GM23338 (cell line): ENCODE results near the gene FBXW11.

Experiments used
- CREB1 ChIP-seq: fragments of 250-450 bp; sonication (Bioruptor Pico); IDR thresholded peaks from 2 replicates; pipeline ENCODE4 v1.5.0; 2020; ENCODE audit warnings: low read depth, mild to moderate bottlenecking, moderate library complexity
- CTCF ChIP-seq, 2 experiments: fragments of 200-600 bp in 1 of 2; sonication (generic) in 1 of 2; conservative IDR thresholded peaks; 2 replicates each; pipeline versions ENCODE4 v1.5.1 to v1.6.1; 2016 to 2017; ENCODE audit warnings: antibody characterized with exemption in 2 of 2, low read depth in 2 of 2, mild to moderate bottlenecking in 2 of 2, moderate library complexity in 1 of 2
- ETS1 ChIP-seq: IDR thresholded peaks from 2 replicates; pipeline ENCODE4 v1.6.1; 2016; ENCODE audit warnings: antibody characterized with exemption
- EZH2 ChIP-seq: fragments of 200-600 bp; sonication (generic); IDR thresholded peaks from one replicate; pipeline ENCODE4 v1.8.0; 2017; ENCODE audit warnings: antibody characterized with exemption, mild to moderate bottlenecking, low read depth; ENCODE audit not compliant: unreplicated experiment
- EZH2phosphoT487 ChIP-seq: fragments of 200-600 bp; sonication (generic); IDR thresholded peaks from one replicate; pipeline ENCODE4 v1.8.1; 2018; ENCODE audit warnings: antibody characterized with exemption; ENCODE audit not compliant: unreplicated experiment
- POLR2AphosphoS5 ChIP-seq: IDR thresholded peaks from 2 replicates; pipeline ENCODE4 v1.6.1; 2016; ENCODE audit warnings: antibody characterized with exemption, low read depth
- REST ChIP-seq: IDR thresholded peaks from one replicate; pipeline ENCODE4 v1.6.1; 2018; ENCODE audit warnings: antibody characterized with exemption; ENCODE audit not compliant: unreplicated experiment
- STAT1 ChIP-seq: IDR thresholded peaks from one replicate; pipeline ENCODE4 v1.6.1; 2016; ENCODE audit warnings: antibody characterized with exemption; ENCODE audit not compliant: unreplicated experiment
- ZNF114 ChIP-seq: fragments of 250-450 bp; sonication (Bioruptor Pico); IDR thresholded peaks from 2 replicates; pipeline ENCODE4 v1.5.0; 2020; ENCODE audit warnings: mild to moderate bottlenecking, moderate library complexity
- ZNF331 ChIP-seq: fragments of 250-450 bp; sonication (Bioruptor Pico); IDR thresholded peaks from 2 replicates; pipeline ENCODE4 v1.5.0; 2020; ENCODE audit warnings: low read depth, mild to moderate bottlenecking, moderate library complexity

- TF ChIP-seq CTCF (conservative IDR thresholded peaks at IDR 0.05; ENCODE audit: low read depth in 2 of 2) = no peak
- no peak for TF ChIP-seq EZH2
- no peak for TF ChIP-seq STAT1
- no peak for TF ChIP-seq ZNF114 (CRISPR knock-in tag)
- TF ChIP-seq EZH2phosphoT487 = no peak
- no peak for TF ChIP-seq CREB1
- TF ChIP-seq ETS1 = no peak
- no peak for TF ChIP-seq ZNF331 (CRISPR knock-in tag)
- TF ChIP-seq POLR2AphosphoS5 = no peak
- no peak for TF ChIP-seq REST
Measured at GRCh38 chr5:172050080-172050479, 43.6 kb upstream of the FBXW11 start.
